HG03060 (cell line): ENCODE measurements around the gene GRIK4.

Experiments
- ATAC-seq: cut with Tn5 transposase; IDR thresholded peaks from one replicate; pipeline ENCODE4 v1.9.1; 2021; ENCODE audit warnings: low read depth, moderate number of reproducible peaks; ENCODE audit not compliant: unreplicated experiment

The GRIK4 gene

GRCh38 chr11:120546312-120547205 lies 35.0 kb downstream of the GRIK4 start:
- no peak for ATAC-seq

GRCh38 chr11:120547316-120547715 lies 35.8 kb downstream of the GRIK4 start:
- ATAC-seq = no peak

GRCh38 chr11:120547811-120548681 lies 36.5 kb downstream of the GRIK4 start:
- ATAC-seq = no peak

DNA sequence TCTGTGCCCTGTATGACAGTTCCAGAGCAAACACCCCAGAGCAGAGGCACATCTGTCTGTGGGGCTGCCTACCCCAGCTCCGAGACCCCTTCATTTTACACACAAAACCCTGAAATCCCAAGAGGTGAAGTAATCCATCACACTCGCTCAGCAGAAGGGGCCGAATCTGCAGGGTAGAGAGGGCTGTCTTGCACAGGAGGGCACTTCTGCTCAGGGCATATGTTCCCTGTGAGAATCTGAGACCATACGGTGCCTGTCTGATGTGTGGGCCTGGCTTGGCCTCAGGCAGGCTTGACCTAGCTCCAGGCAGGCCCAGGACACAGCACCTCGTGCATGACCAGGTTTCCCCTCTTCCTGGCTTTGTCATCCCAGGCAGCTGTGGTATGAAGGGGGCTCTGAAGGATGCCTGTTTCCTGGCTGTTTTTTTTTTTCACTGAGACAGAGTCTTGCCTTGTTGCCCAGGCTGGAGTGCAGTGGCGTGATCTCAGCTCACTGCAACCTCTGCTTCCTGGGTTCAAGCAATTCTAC lies 37.2 kb downstream of the GRIK4 start:
- no peak for ATAC-seq

DNA sequence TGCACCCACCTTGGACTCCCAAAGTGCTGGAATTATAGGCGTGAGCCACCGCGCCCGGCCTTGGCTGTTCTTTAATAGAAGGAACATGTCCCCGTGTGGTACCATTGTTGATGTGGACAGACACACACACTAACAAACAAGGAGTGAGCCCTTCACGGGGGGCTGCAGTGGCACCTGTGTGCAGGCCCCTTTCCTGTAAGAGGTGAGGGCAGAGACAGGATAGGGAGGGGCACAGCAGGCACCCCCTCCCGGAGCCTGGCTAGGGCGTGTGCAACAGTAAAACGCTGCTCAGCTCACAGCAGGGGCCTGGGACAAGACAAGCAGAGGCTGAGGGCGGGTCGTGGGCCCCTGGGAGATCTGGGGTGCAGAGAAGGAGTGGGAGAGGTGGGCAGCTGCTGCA lies 37.8 kb downstream of the GRIK4 start:
- no peak for ATAC-seq

DNA sequence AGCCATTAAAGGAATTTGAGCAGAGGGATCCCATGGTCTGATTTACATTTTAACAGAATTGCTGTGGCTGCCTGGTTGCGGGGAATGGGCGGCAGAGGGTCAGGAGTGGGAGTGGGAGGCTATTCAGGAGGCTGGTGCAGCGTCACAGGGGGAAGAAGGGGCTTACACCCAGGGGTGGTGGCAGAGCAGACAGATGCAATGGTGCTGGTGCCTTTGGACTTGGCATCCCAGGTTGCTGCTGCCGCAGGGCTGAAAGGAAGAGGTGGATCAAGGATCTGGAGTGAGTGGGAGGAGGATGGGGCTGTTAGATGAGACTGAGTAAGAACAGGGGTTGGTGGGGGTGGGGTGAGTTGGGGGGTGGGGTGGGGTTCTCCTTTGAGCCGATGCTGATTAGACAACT lies 38.5 kb downstream of the GRIK4 start:
- ATAC-seq = no peak

- no peak for ATAC-seq
Observed at GRCh38 chr11:120551191-120551590, 39.6 kb downstream of the GRIK4 start.

DNA sequence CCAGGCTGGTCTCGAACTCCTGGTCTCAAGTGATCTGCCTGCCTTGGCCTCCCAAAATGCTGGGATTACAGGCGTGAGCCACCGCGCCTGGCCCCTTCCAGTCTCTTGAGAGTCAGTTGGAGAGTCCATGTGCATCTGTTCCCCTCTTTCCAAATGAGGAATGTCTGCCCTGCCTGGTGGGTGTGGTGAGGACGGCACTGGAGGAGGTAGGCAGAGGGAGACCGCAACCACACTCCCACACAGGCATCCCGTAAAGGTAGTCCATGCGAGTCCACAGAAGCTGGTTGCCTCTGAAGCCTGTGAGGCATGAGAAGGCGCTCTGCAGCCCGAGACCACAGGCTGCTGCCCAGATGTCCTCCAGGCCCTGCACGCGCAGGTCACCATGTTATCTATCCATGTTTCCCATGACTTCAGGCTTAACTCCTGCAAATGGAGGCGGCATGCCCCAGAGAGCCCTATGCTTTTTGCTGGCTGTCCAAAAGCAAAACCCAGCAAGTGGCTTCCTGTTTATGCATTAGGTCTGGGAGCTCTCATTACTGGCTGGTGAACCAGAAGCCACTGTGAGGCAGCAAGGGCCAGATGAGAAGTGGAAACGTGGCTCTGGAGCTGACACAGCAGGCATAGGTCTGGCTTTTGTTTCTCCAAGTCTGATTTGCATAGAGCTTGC lies 43.4 kb downstream of the GRIK4 start:
- no peak for ATAC-seq

GRCh38 chr11:120555433-120555773 lies 43.9 kb downstream of the GRIK4 start:
- no peak for ATAC-seq

GRCh38 chr11:120556797-120557196 lies 45.2 kb downstream of the GRIK4 start:
- ATAC-seq = no peak

DNA sequence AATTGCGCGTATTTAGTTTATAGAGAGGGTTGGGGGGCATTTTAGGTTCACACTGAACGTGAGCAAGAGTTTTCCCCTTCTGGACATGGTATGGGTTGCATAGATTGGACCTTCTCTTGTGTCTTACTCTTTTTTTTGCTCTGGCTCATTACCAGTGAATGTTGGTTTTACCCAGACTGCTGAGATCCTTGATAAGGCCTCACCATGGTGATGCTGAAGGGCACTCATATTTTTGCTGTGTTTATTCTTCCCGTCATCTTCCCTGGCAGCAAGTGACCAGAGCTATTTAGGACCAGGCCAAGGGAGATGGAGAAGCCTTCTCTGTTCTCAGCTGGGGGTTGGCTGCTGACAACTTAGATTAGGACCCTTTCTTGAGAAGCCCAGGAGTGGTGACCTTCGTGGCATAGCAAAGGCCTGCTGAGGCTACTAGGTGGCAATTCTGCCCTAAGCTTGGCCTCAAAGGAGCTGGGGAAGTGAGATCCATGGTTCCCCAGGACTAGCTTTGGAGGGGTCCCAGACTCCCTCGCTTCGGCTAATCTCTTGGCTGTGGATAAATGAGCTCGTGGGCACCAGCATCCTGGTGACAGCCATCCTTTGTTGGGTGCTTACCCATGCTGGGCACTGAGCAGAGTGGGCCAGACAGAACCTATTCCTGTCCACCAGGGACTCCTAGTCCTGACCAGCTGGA lies 47.3 kb downstream of the GRIK4 start:
- no peak for ATAC-seq

DNA sequence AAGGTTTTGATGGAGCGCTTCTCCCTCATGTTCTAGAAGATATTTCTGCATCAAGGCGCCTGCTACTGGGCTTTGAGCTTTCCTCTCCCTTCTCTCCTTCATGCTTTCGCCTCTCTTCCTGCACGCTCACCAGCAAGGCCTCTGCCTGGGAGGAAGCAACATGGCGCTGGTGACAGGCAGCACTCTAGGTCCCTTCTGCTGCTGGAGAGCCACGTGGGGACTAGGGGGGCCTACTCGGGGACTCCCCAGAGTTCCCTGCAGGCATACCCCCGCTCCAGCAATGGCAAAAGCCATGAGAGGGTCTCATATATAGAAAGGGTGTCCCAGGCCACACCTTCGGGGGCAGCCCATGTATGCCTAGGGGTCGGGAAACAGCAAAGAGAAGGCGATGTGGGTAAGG lies 49.7 kb downstream of the GRIK4 start:
- no peak for ATAC-seq

DNA sequence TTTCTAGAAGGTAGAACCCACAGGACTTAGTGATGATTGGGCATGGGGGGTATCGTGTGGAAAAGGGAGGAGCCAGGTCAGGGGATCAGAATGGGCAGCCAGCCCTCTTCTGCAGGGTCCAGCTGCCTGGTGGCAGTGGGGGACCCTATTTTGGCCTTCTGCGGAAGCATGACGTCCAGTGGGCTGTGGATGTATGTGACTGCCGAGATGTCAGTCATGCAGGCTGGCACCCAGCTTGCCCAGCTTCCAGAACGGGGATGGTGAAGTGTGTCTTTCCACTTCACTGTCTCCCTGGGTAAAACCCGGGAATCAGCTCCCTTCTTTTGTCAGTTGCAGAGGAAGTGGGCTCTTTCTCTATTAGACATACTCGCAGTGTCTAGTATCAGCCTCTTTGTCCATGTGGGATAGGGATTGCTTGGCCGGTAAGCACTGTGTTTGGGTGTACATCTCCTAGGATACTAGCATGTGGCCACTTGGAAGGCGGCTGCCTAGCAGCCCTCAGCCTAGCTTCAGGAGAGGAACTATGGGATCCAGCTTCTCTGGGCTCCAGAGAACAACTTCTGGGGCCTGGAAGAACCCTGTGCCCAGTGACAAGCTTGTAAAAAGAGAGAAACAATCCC lies 51.4 kb downstream of the GRIK4 start:
- ATAC-seq = no peak

- no peak for ATAC-seq
Observed at GRCh38 chr11:120563703-120564572, 52.4 kb downstream of the GRIK4 start.

- peak; percentile 51 for ATAC-seq
Observed at GRCh38 chr11:120564573-120565311, 53.2 kb downstream of the GRIK4 start.

GRCh38 chr11:120565466-120566155 lies 54.1 kb downstream of the GRIK4 start:
- ATAC-seq = no peak

- no peak for ATAC-seq
Observed at GRCh38 chr11:120566176-120566575, 54.6 kb downstream of the GRIK4 start.
